ENCODE data around the gene GALNTL6. TPM values are rescaled to one million over a fixed set of nuclear protein-coding genes. Genes with fewer than 3 reads are reported as not detected.

The GALNTL6 gene
- total and polyA plus RNA-seq, 2 donors (not counting 1 experiment from before 2014, with no cell fraction given), result not detected

DNA sequence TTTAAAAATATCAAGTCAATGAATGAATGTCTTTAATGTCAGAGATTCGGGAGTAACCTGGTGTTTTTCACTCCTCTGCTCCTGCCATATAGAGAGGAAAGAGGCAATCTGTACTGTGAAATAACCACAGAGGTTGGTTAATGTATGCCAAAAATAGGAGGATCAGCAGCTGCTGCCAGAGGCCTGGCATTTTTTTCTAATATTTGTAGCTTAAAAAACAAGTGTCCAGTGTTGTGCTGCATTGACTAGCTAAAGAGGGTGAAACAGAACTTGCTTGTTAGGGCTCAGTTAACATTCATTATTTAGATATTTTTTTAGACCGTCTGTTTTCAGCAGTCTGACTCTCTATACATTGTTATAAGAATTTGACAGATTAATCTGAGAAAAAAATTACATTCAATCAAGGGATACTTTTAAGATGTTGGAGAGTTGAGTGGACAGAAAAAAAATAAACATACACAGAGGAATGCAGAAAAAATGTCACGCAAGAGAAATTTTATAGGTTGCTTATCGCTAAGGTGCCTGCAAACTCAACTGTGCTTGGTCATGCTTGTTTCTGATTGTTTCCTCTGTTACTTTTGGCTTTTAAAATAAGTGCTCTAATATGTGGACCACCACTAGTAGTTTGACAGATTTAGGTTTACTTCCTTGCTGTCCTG lies 963.1 kb downstream of the GALNTL6 start:
- Histone ChIP-seq H3K9ac (ENCODE audit: insufficient read depth, low read length) (no peak overlapping the region), H3K9me3 (ENCODE audit: control insufficient read depth, insufficient read depth, low read depth, low read length) (no peaks in the 10 kb centered on the region), H3K4me3 (replicated peaks in 1 of 4; ENCODE audit: control extremely low read depth in 1 of 4, insufficient read depth in 1 of 4, low read depth in 3 of 4, low read length in 4 of 4) (no peak overlapping the region), H3K27ac (ENCODE audit: insufficient read depth, low read length) (no peak overlapping the region), H3K4me1 (ENCODE audit: control insufficient read depth, extremely low read depth, insufficient read depth, low read length) (no peaks in the 10 kb centered on the region), H2AFZ (ENCODE audit: low read length) (no peak overlapping the region), H4K20me1 (ENCODE audit: control insufficient read depth, extremely low read depth, insufficient read depth, low read length) (no peaks in the 10 kb centered on the region), H3K27me3 (ENCODE audit: control insufficient read depth, insufficient read depth, low read length) (no peaks in the 10 kb centered on the region), H3K4me2 (ENCODE audit: extremely low read depth, insufficient read depth, low read length) (no peak overlapping the region), H3K79me2 (ENCODE audit: control insufficient read depth, insufficient read depth, low read length) (no peaks in the 10 kb centered on the region), H3K36me3 (ENCODE audit: control insufficient read depth, insufficient read depth, low read length) (no peaks in the 10 kb centered on the region)
- no peak for TF ChIP-seq EZH2 (IDR thresholded peaks at IDR 0.05; ENCODE audit: low read length, missing control alignments)
- TF ChIP-seq CTCF (conservative IDR thresholded peaks at IDR 0.05 in 1 of 2, IDR thresholded peaks at IDR 0.05 in 1 of 2; ENCODE audit: low read depth in 1 of 2, low read length in 2 of 2), result no peak
- no peak for DNase-seq (ENCODE audit: low read depth in 2 of 2)

GRCh38 chr4:172777729-172778431 lies 964.7 kb downstream of the GALNTL6 start:
- Histone ChIP-seq H3K9ac (ENCODE audit: insufficient read depth, low read length) (no peak overlapping the region), H3K79me2 (ENCODE audit: control insufficient read depth, insufficient read depth, low read length) (no peaks in the 10 kb centered on the region), H3K9me3 (ENCODE audit: control insufficient read depth, insufficient read depth, low read depth, low read length) (no peaks in the 10 kb centered on the region), H3K4me2 (ENCODE audit: extremely low read depth, insufficient read depth, low read length) (no peak overlapping the region), H4K20me1 (ENCODE audit: control insufficient read depth, extremely low read depth, insufficient read depth, low read length) (no peaks in the 10 kb centered on the region), H2AFZ (ENCODE audit: low read length) (no peak overlapping the region), H3K27me3 (ENCODE audit: control insufficient read depth, insufficient read depth, low read length) (no peaks in the 10 kb centered on the region), H3K36me3 (ENCODE audit: control insufficient read depth, insufficient read depth, low read length) (no peaks in the 10 kb centered on the region), H3K27ac (ENCODE audit: insufficient read depth, low read length) (no peak overlapping the region), H3K4me1 (ENCODE audit: control insufficient read depth, extremely low read depth, insufficient read depth, low read length) (no peaks in the 10 kb centered on the region), H3K4me3 (replicated peaks in 1 of 4; ENCODE audit: control extremely low read depth in 1 of 4, insufficient read depth in 1 of 4, low read depth in 3 of 4, low read length in 4 of 4) (no peak overlapping the region)
- DNase-seq (ENCODE audit: low read depth in 2 of 2), result no peak
- no peak for TF ChIP-seq CTCF (conservative IDR thresholded peaks at IDR 0.05 in 1 of 2, IDR thresholded peaks at IDR 0.05 in 1 of 2; ENCODE audit: low read depth in 1 of 2, low read length in 2 of 2)

- no peak overlapping the region for H3K27ac ChIP-seq (ENCODE audit: insufficient read depth, low read length)
- H2AFZ ChIP-seq (ENCODE audit: low read length), result no peak overlapping the region
- no peaks in the 10 kb centered on the region for H3K4me1 ChIP-seq (ENCODE audit: control insufficient read depth, extremely low read depth, insufficient read depth, low read length)
- no peaks in the 10 kb centered on the region for H3K27me3 ChIP-seq (ENCODE audit: control insufficient read depth, insufficient read depth, low read length)
- no peak overlapping the region for H3K4me2 ChIP-seq (ENCODE audit: extremely low read depth, insufficient read depth, low read length)
- H3K36me3 ChIP-seq (ENCODE audit: control insufficient read depth, insufficient read depth, low read length), result no peaks in the 10 kb centered on the region
- TF ChIP-seq EZH2 (IDR thresholded peaks at IDR 0.05; ENCODE audit: low read length, missing control alignments) (no peak), CTCF (conservative IDR thresholded peaks at IDR 0.05 in 1 of 2, IDR thresholded peaks at IDR 0.05 in 1 of 2; ENCODE audit: low read depth in 1 of 2, low read length in 2 of 2) (no peak)
- DNase-seq (ENCODE audit: low read depth in 2 of 2), result no peak
- H3K4me3 ChIP-seq (replicated peaks in 1 of 4; ENCODE audit: control extremely low read depth in 1 of 4, insufficient read depth in 1 of 4, low read depth in 3 of 4, low read length in 4 of 4), result no peak overlapping the region
- H3K9me3 ChIP-seq (ENCODE audit: control insufficient read depth, insufficient read depth, low read depth, low read length), result no peaks in the 10 kb centered on the region
- H4K20me1 ChIP-seq (ENCODE audit: control insufficient read depth, extremely low read depth, insufficient read depth, low read length), result no peaks in the 10 kb centered on the region
- H3K9ac ChIP-seq (ENCODE audit: insufficient read depth, low read length), result no peak overlapping the region
- H3K79me2 ChIP-seq (ENCODE audit: control insufficient read depth, insufficient read depth, low read length), result no peaks in the 10 kb centered on the region
These were observed 965.4 kb downstream of the GALNTL6 start for GRCh38 chr4:172778583-172778982.
